Cardiac muscle cell (in vitro differentiated cells and primary cell): ENCODE results near the gene TBC1D9B. TPM values are rescaled to one million over a fixed set of nuclear protein-coding genes. Genes with fewer than 3 reads are reported as not detected.

Experiments used
- DNase-seq, 2 donors: peaks; one replicate each; pipeline versions ENCODE4 v3.0.0 to v3.0.0-alpha.2; 2010 to 2017; ENCODE audit warnings: low read depth in 1 of 2, low spot score in 1 of 2
- H3K27ac ChIP-seq: fragments of 200-600 bp; sonication (generic); 2 replicates; pipeline ENCODE4 v1.5.1; 2016
- H3K27me3 ChIP-seq: fragments of 200-600 bp; sonication (generic); 2 replicates; pipeline ENCODE4 v1.6.0; 2016; ENCODE audit warnings: control low read depth
- H3K36me3 ChIP-seq: fragments of 200-600 bp; sonication (generic); 2 replicates; pipeline ENCODE4 v1.5.1; 2016; ENCODE audit warnings: control low read depth
- H3K4me1 ChIP-seq: fragments of 200-600 bp; sonication (generic); 2 replicates; pipeline ENCODE4 v1.8.1; 2017; ENCODE audit warnings: low read depth, mild to moderate bottlenecking, mixed run types
- H3K4me3 ChIP-seq: fragments of 200-600 bp; sonication (generic); 2 replicates; pipeline ENCODE4 v1.5.1; 2016; ENCODE audit warnings: mild to moderate bottlenecking
- H3K9me3 ChIP-seq: fragments of 200-600 bp; sonication (generic); 2 replicates; pipeline ENCODE4 v1.5.1; 2017; ENCODE audit warnings: low read depth, mild to moderate bottlenecking, control low read depth
- polyA plus RNA-seq: library from polyadenylated mRNA; unstranded; fragments of >200 nt; fragmentation: Nextera tagmentation; extraction: Ambion mirVana; gene quantifications from 2 replicates; pipeline ENCODE4 v1.2.1, GENCODE V29; 2016
- total RNA-seq: library from RNA; depleted of rRNA; stranded (reverse); fragments of >200 nt; gene quantifications from 2 replicates; pipeline ENCODE4 v1.2.3, GENCODE V29; 2016
- TF ChIP-seq, protein P1 (sequence below): IDR thresholded peaks from 2 replicates; pipeline ENCODE4 v1.5.1; 2012; ENCODE audit warnings: low read depth, mild to moderate bottlenecking, low read length

The TBC1D9B gene
- total and polyA plus RNA-seq, 2 experiments from 2014 or later: 63.6 to 113 TPM

DNA sequence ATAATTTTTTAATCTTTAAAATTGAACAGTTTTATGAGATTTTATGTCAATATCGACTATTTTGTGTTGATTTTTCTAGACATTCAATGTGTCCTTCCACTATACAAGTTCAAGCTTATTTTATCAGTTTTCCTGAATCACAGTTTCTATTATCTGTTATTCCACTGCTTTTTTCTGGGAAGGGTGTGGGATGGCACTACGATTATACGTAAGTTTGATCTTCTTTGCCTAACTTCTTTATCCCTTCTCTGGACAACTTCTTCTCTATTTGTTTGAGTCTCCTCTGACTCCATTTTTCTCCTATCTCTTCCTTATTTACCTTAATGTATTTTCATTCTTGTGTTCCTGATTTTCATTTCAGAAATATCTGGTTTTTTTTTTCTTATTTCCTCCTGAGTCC is 24.5 kb downstream of the TBC1D9B start:
- Histone ChIP-seq H3K4me3 (no peak overlapping the region), H3K27me3 (no peaks in the 10 kb centered on the region), H3K27ac (no peak overlapping the region), H3K36me3 (no peaks in the 10 kb centered on the region), H3K9me3 (no peaks in the 10 kb centered on the region), H3K4me1 (no peaks in the 10 kb centered on the region)
- no peak for DNase-seq
- TF ChIP-seq, protein P1, sequence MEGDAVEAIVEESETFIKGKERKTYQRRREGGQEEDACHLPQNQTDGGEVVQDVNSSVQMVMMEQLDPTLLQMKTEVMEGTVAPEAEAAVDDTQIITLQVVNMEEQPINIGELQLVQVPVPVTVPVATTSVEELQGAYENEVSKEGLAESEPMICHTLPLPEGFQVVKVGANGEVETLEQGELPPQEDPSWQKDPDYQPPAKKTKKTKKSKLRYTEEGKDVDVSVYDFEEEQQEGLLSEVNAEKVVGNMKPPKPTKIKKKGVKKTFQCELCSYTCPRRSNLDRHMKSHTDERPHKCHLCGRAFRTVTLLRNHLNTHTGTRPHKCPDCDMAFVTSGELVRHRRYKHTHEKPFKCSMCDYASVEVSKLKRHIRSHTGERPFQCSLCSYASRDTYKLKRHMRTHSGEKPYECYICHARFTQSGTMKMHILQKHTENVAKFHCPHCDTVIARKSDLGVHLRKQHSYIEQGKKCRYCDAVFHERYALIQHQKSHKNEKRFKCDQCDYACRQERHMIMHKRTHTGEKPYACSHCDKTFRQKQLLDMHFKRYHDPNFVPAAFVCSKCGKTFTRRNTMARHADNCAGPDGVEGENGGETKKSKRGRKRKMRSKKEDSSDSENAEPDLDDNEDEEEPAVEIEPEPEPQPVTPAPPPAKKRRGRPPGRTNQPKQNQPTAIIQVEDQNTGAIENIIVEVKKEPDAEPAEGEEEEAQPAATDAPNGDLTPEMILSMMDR: no peak

DNA sequence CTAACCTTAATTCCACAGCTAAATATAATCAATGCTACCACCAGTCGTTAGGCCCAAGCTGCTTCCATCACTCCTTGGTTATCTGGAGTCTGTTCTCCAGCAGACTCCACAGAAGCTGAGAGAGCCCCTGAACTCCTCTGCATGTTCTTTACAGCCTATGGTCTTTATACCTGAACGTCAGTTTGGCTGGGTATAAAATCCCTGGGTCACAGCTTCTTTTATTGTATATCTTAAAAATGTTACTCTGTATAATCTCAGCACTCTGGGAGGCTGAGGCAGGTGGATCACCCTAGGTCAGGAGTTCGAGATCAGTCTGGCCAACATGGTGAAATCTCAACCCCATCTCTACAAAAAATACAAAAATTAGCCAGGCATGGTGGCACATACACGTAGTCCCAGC is 25.4 kb downstream of the TBC1D9B start:
- H3K27me3 ChIP-seq: no peaks in the 10 kb centered on the region
- DNase-seq: no peak
- TF ChIP-seq, protein P1: no peak
- no peaks in the 10 kb centered on the region for H3K4me1 ChIP-seq
- H3K36me3 ChIP-seq: peaks cover 5% of the 10 kb centered on the region
- H3K4me3 ChIP-seq: no peak overlapping the region
- H3K9me3 ChIP-seq: no peaks in the 10 kb centered on the region
- no peak overlapping the region for H3K27ac ChIP-seq

DNA sequence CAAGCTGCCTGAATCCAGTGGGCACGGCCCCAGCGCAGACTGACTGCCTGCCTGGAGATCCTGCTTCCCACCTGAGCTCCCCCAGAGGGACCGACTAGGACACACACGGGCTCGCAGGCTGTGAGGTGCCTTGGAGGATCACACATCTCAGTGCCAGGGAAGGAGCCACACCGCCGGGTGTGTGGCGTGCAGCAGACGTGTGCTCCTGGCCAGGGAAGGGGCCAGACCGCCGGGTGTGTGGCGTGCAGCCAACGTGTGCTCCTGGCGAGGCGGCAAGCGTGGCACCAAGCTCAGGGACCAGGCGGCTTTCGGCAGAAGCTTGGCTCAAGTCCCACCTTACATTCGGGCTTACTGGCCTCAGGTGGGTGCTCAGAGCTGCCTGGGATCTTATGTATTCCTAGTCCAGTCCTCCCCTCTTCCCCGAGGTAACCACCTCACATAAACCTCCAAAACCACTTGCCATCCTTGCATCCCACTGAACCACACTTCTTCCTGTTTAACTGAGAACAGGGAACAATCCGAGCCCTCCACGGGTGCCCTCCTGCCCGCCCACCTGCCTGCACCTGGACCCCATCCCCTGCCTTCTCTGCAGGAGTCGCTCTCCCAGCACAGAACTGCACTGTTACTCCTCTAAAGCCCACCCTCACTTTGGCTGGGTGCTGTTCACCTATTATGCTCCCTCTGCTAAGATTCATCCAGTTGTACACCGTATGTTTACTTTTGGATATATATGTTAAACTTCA is 26.7 kb downstream of the TBC1D9B start:
- peaks cover 5% of the 10 kb centered on the region for H3K36me3 ChIP-seq
- no peak overlapping the region for H3K4me3 ChIP-seq
- H3K27ac ChIP-seq: no peak overlapping the region
- no peaks in the 10 kb centered on the region for H3K27me3 ChIP-seq
- H3K9me3 ChIP-seq: no peaks in the 10 kb centered on the region
- no peak for DNase-seq
- TF ChIP-seq, protein P1: no peak
- no peaks in the 10 kb centered on the region for H3K4me1 ChIP-seq

DNA sequence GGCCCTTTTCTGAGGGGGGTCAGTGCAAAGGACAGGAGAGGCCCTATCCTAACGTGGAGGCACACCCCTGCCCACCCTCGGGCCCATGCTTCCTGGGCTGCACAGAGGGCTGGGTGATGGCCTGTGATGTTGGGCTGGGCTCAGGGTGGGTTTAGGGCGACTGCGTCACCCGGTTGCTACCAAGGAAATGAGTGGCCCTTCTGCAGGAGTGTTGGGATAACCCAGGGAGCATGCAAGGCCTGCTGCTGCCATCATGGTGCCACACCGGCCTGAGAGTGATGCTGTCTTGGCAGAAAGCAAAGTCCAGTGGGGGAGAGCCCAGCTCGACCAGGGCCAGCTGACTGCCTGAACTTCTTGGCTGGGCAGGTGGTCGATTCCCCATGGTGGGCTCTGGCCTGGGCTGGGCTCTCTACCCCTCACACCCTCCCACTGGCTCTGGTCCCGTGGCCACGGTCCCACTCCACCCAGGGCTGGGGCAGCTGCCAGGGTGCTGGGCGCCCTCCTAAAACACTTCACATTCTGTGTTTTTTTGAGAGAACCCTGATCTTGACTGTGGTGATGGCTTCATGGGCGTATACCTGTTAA is 27.5 kb downstream of the TBC1D9B start:
- Histone ChIP-seq H3K4me3 (no peak overlapping the region), H3K9me3 (no peaks in the 10 kb centered on the region), H3K27me3 (no peaks in the 10 kb centered on the region), H3K27ac (no peak overlapping the region), H3K4me1 (no peaks in the 10 kb centered on the region), H3K36me3 (peaks cover 8% of the 10 kb centered on the region)
- DNase-seq: no peak
- TF ChIP-seq, protein P1: no peak

DNA sequence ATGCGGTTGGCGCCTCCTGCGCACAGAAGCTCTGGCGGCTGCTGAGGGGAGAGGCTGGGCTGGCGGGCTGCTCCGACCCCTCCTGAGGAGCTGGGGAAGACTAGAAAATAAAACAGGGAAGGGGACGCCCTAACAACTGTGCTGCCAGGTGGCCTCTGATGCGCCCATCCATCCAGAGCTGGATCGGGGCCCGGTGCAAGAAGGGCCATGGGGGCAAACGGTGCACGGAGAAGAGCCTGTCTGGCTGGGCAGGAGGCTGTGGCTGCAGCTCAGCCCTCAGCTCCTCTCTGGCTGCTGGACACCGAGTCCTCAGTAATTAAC is 28.0 kb downstream of the TBC1D9B start:
- Histone ChIP-seq H3K4me3 (no peak overlapping the region), H3K36me3 (peaks cover 13% of the 10 kb centered on the region), H3K27me3 (no peaks in the 10 kb centered on the region), H3K9me3 (no peaks in the 10 kb centered on the region), H3K27ac (no peak overlapping the region), H3K4me1 (no peaks in the 10 kb centered on the region)
- TF ChIP-seq, protein P1: no peak
- DNase-seq: no peak
